ENCODE data around the gene TMEM212.
"Not testable (repeated sequence)": the region's sequence is repeated elsewhere in the genome, so short reads cannot be mapped to it uniquely, and the experiment has no call there.

The TMEM212 gene

DNA sequence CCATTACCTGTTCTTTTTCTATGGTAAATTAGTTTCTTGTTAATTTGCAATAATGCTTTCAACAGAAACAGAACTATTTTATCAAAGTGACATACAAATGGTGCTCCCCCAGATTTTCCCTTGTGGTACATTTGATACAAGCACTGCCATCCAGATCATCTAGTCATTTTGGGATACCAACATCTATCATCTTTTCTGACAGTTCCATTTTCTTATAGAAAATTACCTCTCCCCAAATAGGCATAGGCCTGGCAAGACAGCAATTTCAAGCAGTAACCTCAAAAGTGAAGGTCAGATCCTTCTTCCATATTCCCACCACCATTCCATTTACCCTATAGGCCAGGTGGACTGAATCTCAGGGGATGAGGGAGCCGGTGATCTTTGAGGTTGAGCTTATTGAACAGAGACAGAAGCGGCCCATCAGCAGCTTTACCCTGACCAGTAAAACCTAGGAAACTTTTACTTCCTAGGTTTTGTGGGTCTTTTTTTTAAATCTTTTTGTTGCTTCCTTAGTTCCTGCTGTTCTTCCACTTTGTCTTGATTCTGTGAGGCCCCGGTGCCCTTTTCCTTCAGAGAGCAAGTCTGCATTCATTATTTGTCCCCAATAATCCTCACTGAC, 29.8 kb upstream of the TMEM212 start:
- no peak for DNase-seq

DNA sequence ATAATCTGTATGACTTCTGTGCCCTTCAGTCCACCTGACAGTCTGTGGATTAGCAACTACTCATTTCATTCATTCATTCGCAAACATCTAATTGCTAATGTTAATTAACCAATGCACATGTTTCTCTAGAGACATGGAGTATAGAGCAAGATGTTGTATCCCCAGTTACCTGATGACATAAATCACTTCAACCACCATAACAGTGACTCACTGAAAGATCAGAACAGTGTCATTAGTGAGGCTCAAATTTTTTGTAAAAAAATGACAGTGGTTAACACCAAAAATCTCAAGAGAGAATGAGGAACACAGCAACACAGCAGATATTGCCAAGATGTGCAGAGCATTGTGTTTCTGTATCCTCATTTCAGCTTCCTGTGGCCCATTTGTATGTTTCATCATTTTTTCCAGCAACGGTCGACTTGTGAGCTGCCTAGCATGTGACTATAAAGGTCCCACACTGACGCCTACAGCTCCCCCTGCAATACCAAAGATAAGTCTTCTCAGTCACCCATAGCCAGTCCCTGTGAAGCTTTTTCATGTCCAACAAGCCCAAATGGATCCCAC, 29.2 kb upstream of the TMEM212 start:
- peak in 1 of 2 experiments; percentile 27 for DNase-seq

DNA sequence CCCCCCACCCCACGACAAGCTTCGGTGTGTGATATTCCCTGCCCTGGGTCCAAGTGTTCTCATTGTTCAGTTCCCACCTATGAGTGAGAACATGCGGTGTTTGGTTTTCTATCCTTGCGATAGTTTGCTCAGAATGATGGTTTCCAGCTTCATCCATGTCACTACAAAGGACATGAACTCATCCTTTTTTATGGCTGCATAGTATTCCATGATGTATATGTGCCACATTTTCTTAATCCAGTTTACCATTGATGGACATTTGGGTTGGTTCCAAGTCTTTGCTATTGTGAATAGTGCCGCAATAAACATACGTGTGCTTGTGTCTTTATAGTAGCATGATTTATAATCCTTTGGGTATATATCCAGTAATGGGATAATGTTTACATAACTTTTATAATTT, 28.5 kb upstream of the TMEM212 start:
- DNase-seq, result not testable (repeated sequence)

DNA sequence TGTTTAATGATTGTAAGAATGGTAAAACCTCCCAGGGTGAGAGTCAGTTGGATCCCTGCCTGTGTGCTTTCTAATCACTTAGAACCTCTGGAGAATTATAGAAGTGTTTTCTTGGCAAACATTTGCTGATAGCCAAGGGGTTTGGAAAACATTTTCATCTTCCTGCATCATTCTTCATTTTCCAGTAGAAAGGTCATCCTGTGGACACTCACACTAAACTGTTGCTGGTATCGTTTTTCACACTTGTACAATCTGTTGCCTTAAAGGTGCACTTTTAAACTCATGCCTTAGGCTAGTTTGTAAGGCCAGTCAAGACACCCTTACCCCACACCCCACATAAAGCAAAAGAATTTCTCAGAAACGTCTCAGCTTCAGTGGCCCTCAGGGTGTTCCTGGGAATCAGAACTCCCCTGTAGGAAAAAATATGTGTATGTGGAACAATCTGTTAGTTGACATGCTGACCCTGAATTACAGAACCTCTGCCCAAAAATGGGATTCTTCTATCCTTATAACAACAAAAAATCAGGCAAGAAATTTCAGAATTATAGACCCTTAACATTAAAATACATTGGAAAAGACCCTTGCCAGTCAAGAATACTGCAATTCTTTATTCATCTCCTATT, 27.1 kb upstream of the TMEM212 start:
- DNase-seq, result no peak

DNA sequence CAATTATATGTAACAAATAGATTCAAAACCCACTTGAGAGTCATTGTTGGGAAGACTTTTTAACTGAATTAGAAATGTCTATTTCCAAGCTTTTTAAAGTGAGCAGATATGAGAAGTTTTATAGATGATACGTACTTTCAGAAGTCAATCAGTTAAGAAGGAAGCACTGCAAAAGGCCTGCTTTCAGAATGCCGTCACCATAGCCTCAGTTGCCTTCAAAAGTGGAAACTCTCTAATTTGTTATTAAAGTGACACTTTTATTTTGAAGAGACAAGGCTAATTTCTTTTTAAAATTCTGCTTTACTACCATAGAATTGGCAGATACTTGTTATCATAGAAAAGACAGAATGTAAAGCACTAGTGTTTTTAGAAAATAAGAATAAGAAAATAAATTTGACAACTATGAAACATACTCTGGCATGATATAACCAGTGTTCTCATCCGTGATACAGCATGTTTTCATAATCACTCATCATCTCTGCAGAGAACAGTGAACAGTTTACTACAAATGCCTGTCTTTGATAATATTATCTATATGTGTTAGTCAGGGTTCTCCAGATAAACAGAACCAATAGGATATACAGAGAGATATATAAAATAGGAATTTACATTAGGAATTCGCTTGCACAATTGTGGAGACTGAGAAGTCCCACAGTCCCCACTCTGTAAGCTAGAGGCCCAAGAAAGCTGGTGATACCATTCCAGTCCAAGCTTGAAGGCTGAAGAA, 25.9 kb upstream of the TMEM212 start:
- no peak for DNase-seq

DNA sequence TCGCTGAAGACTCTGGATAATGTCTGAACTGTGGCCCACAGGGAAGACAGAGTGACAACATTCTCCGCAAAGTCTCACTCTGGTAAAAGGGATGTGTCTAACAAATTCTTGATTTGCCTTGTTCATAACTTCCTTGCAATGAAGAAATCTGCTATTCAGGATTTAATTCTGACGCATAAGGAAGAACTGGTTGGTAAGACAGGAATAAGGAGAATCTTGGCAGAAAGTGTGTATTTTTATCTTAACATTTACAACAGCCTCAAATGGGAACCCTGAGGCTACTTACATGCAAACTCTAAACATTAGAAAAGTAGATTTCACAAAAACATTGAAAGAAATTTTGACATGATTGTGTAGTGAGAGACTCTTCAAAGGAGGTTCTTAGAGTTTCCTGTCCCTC, 22.1 kb upstream of the TMEM212 start:
- no peak for DNase-seq

DNA sequence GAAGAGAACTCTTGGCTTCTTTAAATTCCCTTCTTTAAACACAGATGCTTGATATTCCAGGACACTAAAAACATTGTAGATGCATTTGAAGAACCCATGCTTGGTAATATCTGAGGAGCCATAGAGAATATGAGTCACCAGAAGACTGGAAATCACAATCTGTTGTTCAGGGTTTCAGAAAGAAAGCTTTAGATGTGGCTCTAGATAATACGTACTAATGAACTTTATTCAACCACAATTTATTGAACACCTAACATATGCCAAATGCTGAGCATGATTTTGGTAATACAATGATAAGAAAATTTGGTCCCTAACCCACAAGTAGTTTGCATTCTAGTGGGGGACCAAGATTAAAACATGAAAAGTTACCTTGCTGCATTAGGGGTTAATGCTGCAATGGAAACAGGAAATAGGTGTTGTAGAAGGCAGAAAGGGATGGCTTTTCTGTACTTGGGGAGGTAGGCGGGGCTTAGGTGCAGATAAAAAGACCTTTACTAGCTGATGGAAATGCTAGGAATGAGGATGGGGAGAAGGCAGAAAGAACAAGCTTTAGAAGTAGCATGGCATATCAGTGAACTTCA, 21.3 kb upstream of the TMEM212 start:
- DNase-seq, result no peak

DNA sequence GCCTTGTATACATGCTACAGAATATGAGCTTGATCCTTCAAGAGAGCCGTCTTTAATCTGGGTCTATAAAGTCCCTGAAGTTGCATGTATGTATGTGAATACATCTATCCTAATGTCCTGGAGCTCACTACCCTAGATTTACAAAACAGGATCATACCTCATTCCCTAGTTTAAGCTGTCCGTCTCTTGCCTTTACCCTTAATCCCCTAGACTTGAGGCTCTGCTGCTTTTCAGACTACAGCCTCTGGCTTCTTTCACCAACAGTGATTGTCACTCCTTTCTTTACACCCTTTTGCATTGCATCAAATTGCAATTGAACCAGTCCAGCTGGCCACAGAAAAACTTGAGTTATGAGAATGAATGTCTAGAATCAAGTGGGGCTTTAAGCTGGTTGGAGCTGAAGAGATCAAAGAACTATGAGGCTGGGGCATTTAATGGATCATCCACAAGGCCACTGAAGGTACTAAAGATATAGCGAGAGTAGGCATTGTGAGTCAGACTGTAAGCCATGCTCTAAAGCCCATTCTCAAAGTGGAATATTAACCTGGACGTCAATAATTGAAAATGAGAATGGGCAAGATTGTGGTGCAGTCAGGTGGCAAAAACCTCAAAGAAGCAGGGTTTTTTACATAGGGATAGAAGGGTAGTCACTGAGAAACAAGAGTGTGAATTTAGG, 20.6 kb upstream of the TMEM212 start:
- DNase-seq, result no peak

DNA sequence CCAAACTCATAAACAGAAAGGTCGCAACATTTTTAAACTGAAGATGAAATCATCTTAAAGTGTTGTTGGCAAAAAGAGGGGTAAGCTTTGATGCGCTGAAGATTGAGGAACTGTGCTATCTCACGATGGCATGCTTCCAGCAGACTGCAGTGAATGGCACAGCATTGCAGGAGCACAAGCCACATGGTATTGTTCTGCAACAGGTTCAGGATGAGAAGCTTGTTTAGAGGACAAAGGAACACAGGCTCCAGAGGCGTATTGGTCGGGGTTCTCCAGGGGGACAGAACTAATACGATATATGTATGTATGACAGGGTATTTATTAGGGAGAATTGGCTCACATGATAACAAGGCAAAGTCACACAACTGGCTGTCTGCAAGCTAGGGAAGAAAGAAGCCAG, 19.0 kb upstream of the TMEM212 start:
- DNase-seq, result no peak

DNA sequence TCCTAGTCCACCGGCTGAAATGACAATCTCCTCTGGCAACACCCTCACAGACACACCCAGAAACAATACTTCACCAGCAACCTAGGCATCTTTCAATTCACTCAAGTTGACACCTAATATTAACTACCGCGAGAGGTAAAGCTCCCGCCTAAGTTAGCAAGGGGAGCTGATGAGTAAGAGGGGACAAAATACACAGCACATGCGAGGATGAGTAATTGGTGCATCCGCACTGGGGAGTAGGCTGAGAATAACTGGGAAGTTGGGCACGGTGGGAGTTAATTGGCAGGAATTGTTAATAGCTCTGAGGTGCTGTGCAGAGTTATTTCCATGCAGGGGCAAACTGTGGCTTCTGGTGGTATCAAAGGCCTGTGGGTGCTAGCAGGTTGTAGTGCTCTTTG, 18.3 kb upstream of the TMEM212 start:
- no peak for DNase-seq

DNA sequence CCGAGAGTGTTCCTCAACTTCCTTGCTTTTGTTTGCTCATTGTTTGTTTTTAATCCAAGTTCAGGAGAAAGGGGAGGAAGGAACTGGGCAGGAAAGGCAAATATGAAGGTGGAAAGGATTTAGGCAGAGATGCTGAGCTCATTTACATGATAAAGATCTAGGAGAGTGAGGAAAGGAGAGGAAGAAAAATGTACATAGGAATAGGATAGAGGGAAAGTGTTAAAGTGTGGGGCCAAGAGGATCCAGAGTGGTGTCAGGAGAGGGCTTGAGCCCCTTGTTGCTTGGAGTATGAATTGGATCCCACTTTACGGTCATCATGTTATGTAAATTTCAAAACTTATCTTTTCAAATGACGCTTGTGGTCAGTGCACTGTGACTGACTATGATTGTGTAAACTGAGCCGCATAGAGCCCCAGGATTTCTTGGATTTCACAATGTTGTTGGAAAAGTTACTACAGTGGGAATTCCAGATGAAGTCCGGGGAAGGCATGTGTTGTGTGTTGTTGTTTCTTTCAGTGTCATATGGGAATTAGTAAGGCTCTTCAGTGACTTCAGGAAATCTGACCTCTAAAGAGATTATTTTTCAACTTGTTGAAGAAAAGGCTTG, 17.8 kb upstream of the TMEM212 start:
- DNase-seq, result no peak

DNA sequence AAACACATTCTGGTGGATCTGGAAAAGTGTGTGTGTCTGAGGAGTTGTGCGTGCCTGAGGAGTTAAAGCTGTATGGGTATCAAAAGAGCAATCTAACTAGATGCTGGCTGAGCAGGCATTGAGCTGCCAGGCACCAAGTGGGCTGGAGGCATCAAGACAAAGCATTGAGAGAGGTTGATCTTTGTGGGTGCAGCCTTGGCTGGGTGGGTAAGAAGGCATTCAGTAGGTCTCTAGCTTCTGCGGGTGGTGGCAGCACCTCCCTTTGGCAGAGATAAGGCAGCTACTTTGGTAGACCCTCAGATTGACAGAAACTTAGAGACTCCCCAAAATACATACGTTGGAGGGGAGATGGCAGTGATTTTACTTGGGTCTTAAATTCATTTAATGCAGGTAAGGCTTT, 15.8 kb upstream of the TMEM212 start:
- no peak for DNase-seq

DNA sequence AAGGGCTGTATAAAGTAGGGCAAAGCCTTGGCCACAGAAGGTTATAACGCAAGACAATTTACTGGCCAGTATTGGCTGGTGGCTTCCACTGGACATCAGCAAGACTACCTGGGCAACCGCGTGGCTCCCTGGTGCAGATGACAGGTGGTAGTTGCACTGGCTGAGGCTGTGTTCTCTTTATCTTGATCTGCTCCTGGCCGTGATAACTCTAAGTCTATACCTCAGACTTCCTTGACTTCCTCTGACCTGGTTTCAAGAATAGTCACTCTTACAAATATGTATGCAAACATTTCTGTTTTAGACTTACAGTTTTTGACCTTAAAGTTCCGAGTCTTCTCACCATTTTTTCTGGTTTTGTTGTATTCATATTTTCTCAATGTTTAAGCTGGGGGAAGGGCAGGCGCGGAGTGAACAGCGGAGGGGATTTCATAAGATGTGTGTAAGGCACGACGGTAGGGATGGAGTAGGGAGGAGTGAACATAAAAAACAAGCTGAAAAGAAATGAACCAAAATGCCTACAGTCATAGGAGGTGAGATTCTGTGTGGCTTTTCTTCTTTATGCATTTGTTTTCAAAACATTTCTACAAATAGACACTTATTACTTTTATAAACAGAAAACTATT, 15.2 kb upstream of the TMEM212 start:
- no peak for DNase-seq

DNA sequence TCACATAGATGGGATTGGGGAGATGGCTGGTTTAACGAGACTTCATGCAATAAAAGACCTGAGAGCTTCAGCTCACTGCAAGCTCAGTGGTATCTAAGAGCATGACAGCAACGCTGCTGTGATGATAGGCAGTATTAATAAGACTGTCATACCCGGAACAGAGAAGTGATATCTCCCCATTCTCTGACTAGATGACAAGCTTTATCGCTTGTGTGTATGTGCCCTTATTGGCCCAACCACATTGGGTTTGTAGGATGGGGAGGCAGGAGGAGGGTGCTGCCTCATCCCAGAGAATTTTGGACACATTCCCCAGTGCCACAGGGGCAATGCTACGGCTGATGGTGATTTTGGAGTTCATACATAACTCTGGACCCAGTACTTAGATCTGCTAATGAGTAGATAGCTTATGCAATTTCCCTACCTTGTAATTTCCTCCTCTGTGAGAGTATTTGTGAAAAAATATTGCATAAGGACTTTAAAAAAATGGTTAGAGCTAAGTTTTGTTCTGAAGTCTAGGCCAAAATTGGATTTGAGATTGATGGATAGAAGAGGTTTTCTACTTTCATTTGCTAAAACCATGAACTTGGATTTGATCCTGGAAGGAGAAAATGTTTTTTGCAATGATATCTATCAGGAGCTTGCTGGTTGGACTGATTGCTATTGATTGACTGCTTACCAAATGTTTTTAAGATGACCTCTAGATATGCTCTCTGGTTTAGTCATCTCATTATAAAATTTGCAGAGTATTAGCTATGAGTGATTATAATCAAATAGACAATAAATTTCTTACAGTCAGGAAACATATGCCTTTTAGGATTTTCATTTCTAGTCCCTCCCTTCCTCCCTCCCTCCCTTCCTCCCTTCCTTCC, 14.0 kb upstream of the TMEM212 start:
- DNase-seq, result no peak

DNA sequence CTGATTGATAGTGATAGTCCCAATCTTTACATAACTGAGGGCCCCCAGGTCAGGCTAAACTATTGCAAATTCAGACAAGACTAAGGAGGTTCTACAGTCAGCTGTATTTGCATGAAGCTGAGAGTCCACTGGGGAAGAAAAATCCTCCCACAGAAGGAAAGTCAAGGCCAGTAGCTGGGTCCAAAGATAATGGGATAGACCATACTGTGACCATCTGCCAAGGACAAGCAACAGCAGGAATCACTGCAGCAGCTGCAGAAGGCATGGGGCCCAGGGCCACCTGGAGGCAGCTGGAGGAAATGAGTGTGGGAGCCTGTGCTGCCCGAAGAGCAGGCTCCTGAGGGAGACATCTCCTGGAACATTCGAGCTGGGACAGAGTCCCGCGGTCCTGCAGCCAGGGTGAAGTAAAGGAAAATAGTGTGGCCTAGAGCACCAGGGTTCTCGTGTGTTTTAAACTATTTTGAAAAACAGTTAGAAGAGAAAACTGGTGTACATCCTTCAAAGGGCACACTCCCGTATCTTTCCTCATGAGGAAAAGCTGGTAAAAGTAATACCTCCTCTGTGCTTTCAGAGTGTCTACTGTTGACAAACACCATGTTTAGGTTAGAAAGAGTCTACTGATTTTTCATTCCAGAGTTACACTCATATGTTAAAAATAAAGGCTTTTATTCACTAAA, 13.2 kb upstream of the TMEM212 start:
- peak in 1 of 2 experiments; percentile 17 for DNase-seq

DNA sequence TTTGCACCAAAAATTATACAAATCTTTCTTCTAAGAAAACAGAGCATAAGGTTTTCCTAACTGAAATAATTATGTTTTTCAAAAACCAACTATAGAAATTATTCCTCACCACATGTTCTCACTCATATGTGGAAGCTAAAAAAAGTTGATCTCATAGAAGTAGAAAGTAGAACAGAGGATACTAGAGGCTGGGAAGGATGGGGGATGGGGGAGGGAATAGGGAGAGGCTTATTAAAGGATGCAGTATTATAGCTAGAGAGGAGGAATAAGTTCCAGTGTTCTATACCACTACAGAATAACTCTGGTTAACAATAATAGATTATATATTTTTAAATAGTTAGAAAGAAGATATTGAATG, 12.7 kb upstream of the TMEM212 start:
- DNase-seq, result no peak

DNA sequence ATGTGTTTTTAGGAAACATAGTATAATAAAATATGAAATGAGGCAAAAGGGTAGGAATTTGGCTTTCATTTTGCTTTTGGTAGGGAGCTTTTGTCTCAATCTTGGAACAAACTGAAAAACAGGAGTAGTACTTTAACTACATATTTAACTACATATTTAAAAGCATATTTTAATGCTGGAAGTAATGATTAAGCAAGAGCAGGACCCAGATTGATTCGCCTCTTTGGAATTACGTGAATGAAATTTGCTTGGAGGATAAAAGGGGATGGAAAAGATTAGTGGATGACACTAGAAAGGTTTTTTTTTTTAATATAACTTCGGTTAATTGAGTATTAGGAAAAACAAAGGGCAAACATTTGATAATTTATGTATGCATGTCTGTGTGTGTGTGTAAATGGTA, 11.2 kb upstream of the TMEM212 start:
- no peak for DNase-seq

DNA sequence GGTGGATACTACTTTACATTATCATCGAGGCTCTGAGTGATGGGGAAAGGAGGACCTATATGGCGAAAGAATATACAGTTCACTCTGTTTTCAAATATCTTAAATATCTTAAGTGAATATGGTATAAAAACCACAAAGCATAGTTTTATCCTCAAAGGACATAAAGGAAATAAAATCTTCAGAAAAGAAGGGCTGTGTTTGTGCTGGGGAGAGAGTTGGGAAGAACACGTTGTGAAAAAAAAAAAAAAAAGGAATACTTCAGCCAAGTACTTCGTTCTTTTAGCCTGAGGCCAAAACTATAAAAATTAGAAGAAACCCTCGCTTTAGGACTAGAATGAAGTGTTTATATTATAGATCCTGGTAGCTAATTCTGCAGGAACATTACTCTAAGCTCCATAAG, 10.2 kb upstream of the TMEM212 start:
- no peak for DNase-seq

DNA sequence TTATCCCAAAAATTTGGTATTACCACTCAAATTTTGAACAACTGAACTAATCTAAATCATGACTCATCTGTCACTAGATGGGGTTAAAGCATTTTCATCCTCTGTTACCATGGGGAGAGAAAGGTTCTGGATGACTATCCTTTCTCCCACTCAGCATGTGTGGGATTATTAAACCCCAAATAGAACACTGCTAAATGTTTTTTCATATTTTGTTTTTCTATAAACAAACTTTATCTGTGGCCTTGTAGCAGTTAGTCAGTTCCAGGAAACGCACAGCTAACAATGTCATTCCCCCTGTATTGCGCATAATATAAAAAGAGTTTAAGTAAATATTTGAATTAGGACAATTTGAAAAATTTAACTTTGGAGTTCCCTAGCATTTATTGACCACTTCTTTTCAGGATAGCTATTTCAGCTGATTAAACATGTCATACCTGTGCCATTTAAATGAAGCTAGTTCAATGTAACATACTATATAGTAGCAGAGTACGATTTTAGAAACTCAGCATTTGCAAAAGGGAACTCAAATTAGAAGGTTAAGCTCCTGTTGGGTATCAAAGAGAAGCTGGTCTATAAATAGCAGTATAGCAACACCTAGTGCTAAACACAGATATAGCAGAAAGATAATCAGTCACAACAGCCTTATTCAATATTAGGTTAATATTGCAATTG, 9.2 kb upstream of the TMEM212 start:
- no peak for DNase-seq

DNA sequence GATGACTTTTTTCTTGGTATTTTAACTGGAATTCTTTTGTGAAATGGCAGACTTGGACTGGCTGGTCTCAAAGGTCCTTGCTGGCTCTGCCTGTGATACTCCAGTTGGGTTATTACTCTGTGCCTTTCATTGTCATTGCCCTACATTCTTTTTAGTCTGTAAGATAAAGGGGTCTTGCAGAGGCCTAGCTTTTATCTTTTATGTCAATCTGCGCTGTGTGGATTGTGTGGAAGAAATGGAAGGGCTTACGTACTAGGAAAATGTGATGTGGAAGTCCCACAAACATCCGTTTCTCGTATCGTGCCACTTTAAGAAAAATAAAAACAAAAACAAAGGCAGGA, 8.7 kb upstream of the TMEM212 start:
- no peak for DNase-seq

All from activated CD4-positive, alpha-beta T cell treated with anti-CD3 and anti-CD28 coated beads, Interleukin-2, amount 50 U/mL, for 48 hours (primary cell).